Thyroid gland (tissue), 4 donors: ENCODE measurements around the gene OTOP3. TPM values are rescaled to one million over a fixed set of nuclear protein-coding genes. Genes with fewer than 3 reads are reported as not detected.

Experiments
- DNase-seq, 2 donors: peaks; one replicate each; pipeline ENCODE4 v3.0.0-alpha.2; 2019
- H3K27ac ChIP-seq, 3 donors: fragments of 200-600 bp; sonication (generic); 1 replicate in 2 of 3; 2 replicates in 1 of 3; pipeline ENCODE4 v1.5.1; 2016 to 2019; ENCODE audit warnings: mild to moderate bottlenecking in 1 of 3, moderate library complexity in 1 of 3
- H3K27me3 ChIP-seq: fragments of 200-600 bp; sonication (generic); one replicate; pipeline ENCODE4 v1.5.1; 2019
- H3K36me3 ChIP-seq, 2 donors: fragments of 200-600 bp; sonication (generic); one replicate each; pipeline ENCODE4 v1.5.1; 2016 to 2019
- H3K4me1 ChIP-seq, 2 donors: fragments of 200-600 bp; sonication (generic); one replicate each; pipeline ENCODE4 v1.5.1; 2017 to 2019
- H3K4me3 ChIP-seq, 3 donors: fragments of 200-600 bp; sonication (generic); replicated peaks in 1 of 3; 1 replicate in 2 of 3; 2 replicates in 1 of 3; pipeline ENCODE4 v1.5.1; 2016; ENCODE audit warnings: mild to moderate bottlenecking in 1 of 3
- H3K9me3 ChIP-seq: fragments of 200-600 bp; sonication (generic); one replicate; pipeline ENCODE4 v1.5.1; 2017
- POLR2A ChIP-seq, 2 donors: fragments of 450-650 bp; IDR thresholded peaks; one replicate each; pipeline ENCODE4 v1.6.1; 2017; ENCODE audit warnings: antibody characterized with exemption in 2 of 2, mild to moderate bottlenecking in 2 of 2, moderate library complexity in 1 of 2
- WGBS, 2 donors: methylation state at CpG; one replicate each; pipeline ENCODE4 v1.1.5; 2017; 5-methylcytosine and 5-hydroxymethylcytosine counted together
- intact Hi-C: fragments of 100-400 bp; cut with DNase I; formaldehyde crosslinking; loops from one replicate; pipeline ENCODE4 v1.15.1; 2023
- total RNA-seq, 4 donors: library from RNA; depleted of rRNA; stranded (reverse); fragments of >200 nt; gene quantifications; one replicate each; pipeline ENCODE4 v1.2.3, GENCODE V29; 2016
- TF ChIP-seq, protein P1 (sequence below), 6 experiments: fragments of 200-600 bp in 3 of 6; fragments of 450-650 bp in 3 of 6; sonication (generic) in 3 of 6; IDR thresholded peaks; one replicate each; pipeline ENCODE4 v1.5.1; 2016 to 2019; ENCODE audit warnings: antibody characterized with exemption in 6 of 6, mild to moderate bottlenecking in 2 of 6, inconsistent platforms in 1 of 6, moderate library complexity in 1 of 6

Gene OTOP3
- total RNA-seq, 4 donors from 2014 or later = not detected

DNA sequence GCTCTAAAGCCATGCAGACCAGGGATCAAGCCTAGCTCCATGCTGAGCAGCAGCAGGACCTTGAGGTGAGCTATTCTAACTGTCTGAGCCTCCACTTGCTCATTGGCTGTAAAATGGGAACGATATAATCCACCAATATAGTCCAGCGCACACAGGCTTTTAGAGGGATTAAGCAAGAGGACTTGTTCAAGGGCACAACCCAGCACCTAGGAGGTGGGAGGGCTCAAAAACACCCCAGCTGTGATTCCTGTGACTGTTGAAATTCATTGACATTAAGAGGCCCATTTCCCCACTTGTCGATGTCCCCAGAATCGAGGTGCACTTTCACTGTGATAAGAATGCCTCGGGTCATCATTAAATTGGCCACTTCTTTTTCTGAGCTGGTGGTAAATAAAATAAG lies 16.8 kb upstream of the OTOP3 start:
- 83 to 86% methylated on average over 5 of the region's 5 CpGs for WGBS, 2 donors
- no peak for DNase-seq
- no peaks in the 10 kb centered on the region for H3K9me3 ChIP-seq
- no peak overlapping the region for H3K4me3 ChIP-seq
- peaks cover 9% of the 10 kb centered on the region for H3K27me3 ChIP-seq
- no peak for TF ChIP-seq POLR2A (IDR thresholded peaks at IDR 0.05)
- TF ChIP-seq, protein P1, sequence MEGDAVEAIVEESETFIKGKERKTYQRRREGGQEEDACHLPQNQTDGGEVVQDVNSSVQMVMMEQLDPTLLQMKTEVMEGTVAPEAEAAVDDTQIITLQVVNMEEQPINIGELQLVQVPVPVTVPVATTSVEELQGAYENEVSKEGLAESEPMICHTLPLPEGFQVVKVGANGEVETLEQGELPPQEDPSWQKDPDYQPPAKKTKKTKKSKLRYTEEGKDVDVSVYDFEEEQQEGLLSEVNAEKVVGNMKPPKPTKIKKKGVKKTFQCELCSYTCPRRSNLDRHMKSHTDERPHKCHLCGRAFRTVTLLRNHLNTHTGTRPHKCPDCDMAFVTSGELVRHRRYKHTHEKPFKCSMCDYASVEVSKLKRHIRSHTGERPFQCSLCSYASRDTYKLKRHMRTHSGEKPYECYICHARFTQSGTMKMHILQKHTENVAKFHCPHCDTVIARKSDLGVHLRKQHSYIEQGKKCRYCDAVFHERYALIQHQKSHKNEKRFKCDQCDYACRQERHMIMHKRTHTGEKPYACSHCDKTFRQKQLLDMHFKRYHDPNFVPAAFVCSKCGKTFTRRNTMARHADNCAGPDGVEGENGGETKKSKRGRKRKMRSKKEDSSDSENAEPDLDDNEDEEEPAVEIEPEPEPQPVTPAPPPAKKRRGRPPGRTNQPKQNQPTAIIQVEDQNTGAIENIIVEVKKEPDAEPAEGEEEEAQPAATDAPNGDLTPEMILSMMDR (IDR thresholded peaks at IDR 0.05) = no peak
- H3K27ac ChIP-seq = no peak overlapping the region
- intact Hi-C loops = no loop called here
- no peaks in the 10 kb centered on the region for H3K36me3 ChIP-seq
- H3K4me1 ChIP-seq = peaks cover 12% of the 10 kb centered on the region in 2 donors

DNA sequence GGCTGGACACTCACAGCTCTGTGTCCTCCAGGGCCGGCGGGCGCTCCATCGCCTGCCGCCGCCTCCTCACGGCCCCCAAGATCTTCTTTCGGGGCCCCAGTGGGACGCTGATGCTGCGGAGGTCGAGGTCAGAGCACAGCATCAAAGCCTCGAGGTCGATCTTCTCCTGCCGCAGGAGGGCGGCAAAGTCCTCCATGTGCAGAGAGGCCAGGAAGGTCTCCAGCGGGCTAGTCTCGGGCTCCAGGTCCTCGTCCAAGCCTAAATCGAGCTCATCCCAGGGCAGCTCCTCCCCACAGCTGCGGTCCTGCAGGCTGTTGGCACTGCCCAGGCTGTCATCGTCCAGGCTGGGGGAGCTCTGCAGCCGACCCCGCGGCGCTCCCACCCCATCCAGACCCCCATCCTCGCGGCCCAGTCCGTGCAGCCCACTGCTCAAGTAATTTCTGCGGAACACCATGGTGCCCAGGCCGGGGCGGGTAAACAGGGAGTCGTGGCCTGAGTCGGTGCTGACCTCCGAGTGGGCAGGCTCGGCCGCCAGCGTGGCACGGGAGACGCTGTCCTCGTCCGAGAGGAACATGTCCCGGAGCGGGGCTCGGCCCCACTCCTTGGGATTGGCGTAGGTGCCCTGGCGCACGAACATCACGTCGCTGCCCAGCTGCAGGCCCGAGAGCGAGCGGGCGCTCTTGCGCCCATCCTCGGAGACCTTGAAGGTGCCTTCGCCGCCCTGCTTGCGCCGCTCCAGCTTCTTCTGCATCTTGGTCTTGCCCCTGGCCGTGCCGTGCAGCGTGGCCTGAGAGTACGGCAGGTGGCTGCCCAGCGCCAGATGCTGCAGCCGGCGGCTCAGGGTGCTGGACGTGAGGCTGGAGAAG lies 16.0 kb upstream of the OTOP3 start:
- WGBS, 2 donors = 44 to 62% methylated on average over 27 to 33 of the region's 67 CpGs
- Histone ChIP-seq H3K36me3 (no peaks in the 10 kb centered on the region), H3K27ac (no peak overlapping the region), H3K4me1 (peaks cover 13 to 19% of the 10 kb centered on the region in 2 donors), H3K27me3 (peaks cover 16% of the 10 kb centered on the region), H3K9me3 (no peaks in the 10 kb centered on the region), H3K4me3 (no peak overlapping the region)
- no peak for DNase-seq
- intact Hi-C loops = no loop called here
- no peak for TF ChIP-seq POLR2A (IDR thresholded peaks at IDR 0.05)
- TF ChIP-seq, protein P1 (IDR thresholded peaks at IDR 0.05) = peak in 1 of 6 experiments; percentile 9

DNA sequence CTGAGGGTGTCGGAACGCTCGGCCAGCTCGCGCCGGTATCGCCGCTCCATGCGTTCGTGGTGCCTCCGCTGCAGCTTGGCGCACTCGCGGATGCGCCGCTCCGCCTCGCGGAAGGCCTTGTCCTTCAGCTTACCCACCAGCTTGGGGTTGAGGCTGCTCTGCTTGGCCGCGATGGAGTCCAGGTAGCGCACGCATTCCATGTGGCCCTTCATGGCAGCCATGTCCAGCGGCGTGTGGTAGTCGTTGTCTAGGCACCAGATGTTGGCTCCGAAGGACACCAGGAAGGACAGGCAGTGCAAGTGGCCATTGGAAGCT lies 15.4 kb upstream of the OTOP3 start:
- TF ChIP-seq, protein P1 (IDR thresholded peaks at IDR 0.05) = no peak
- TF ChIP-seq POLR2A (IDR thresholded peaks at IDR 0.05) = no peak
- intact Hi-C loops = no loop called here
- Histone ChIP-seq H3K36me3 (no peaks in the 10 kb centered on the region), H3K27me3 (peaks cover 21% of the 10 kb centered on the region), H3K27ac (no peak overlapping the region), H3K4me1 (peaks cover 13 to 21% of the 10 kb centered on the region in 2 donors), H3K9me3 (no peaks in the 10 kb centered on the region), H3K4me3 (no peak overlapping the region)
- DNase-seq = no peak
- 71 to 93% methylated on average over 9 to 27 of the region's 27 CpGs for WGBS, 2 donors

DNA sequence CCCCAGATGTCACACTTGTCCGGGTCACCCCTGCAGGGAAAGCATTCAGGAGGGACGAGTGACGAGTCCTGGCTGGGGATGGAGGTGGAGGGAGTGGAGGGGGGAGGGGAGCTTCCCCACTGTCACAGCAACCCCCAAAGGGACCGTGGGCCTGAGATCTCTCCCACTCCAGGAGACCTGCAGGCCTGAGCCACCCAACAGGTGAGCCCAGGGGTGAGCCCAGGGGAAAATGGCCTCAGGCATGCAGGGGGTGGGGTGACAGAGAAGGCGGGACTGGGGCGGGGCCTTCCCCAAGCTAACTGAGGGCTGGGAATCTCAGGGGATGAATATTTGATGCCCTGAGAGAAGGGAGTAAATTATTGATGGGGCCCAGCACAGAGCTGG lies 15.1 kb upstream of the OTOP3 start:
- Histone ChIP-seq H3K36me3 (no peaks in the 10 kb centered on the region), H3K9me3 (no peaks in the 10 kb centered on the region), H3K27me3 (peaks cover 21% of the 10 kb centered on the region), H3K4me1 (peaks cover 13 to 21% of the 10 kb centered on the region in 2 donors), H3K27ac (no peak overlapping the region), H3K4me3 (no peak overlapping the region)
- TF ChIP-seq, protein P1 (IDR thresholded peaks at IDR 0.05) = no peak
- no peak for TF ChIP-seq POLR2A (IDR thresholded peaks at IDR 0.05)
- intact Hi-C loops = no loop called here
- 55 to 60% methylated on average over 6 of the region's 6 CpGs for WGBS, 2 donors
- DNase-seq = no peak

DNA sequence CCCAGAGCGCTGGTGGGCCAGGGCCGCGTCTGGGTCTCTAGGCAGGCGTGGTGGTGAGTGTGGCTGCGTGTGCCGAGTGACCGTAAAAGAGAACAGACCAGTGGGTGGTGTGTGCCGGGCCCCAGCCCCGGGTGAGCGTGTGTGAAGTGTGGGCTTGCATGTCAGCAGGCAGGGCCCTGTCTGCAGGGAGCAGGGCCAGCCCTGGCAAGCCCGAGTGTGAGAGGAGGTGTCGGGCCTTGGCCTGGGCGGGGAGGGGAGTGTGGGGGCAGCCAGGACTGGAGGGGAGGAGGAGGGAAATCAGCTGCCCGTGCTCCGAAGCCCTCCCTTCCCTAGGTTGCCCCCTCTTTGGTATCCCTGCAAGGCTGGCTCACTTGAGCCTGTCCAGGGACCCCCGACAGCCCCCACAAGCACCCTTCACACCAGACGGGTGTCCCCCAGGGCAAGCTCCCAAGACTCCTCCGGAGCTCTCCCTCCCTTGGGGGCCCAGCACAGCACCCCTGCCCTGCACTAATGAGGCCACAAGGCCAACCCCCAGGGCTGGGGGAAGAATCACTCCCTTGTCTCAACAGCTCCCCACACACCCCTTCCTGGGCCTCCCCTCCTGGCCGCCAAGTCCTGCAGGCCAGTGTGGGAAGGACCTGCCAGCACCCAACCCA lies 14.5 kb upstream of the OTOP3 start:
- intact Hi-C loops = no loop called here
- Histone ChIP-seq H3K27me3 (peaks cover 21% of the 10 kb centered on the region), H3K4me3 (no peak overlapping the region), H3K36me3 (no peaks in the 10 kb centered on the region), H3K4me1 (peaks cover 13 to 21% of the 10 kb centered on the region in 2 donors), H3K27ac (no peak overlapping the region), H3K9me3 (no peaks in the 10 kb centered on the region)
- no peak for TF ChIP-seq POLR2A (IDR thresholded peaks at IDR 0.05)
- TF ChIP-seq, protein P1 (IDR thresholded peaks at IDR 0.05) = no peak
- WGBS, 2 donors = 56 to 57% methylated on average over 14 to 16 of the region's 19 CpGs
- no peak for DNase-seq
